Cardiac fibroblast (primary cell): ENCODE data around the gene BOLA1.

Source experiments
- DNase-seq, 2 donors: peaks; one replicate each; pipeline versions ENCODE4 v3.0.0 to v3.0.0-alpha.2; 2010; ENCODE audit warnings: low read depth in 2 of 2
- H3K4me3 ChIP-seq, 2 donors: replicated peaks in 1 of 2; 1 replicate in 1 of 2; 2 replicates in 1 of 2; pipeline ENCODE4 v1.5.1; 2011; ENCODE audit warnings: low read depth in 2 of 2, low read length in 2 of 2, mild to moderate bottlenecking in 2 of 2, moderate library complexity in 1 of 2
- TF ChIP-seq, protein P1 (sequence below): IDR thresholded peaks from one replicate; pipeline ENCODE4 v1.5.1; 2011; ENCODE audit warnings: low read depth, mild to moderate bottlenecking, low read length, inconsistent platforms

The BOLA1 gene

DNA sequence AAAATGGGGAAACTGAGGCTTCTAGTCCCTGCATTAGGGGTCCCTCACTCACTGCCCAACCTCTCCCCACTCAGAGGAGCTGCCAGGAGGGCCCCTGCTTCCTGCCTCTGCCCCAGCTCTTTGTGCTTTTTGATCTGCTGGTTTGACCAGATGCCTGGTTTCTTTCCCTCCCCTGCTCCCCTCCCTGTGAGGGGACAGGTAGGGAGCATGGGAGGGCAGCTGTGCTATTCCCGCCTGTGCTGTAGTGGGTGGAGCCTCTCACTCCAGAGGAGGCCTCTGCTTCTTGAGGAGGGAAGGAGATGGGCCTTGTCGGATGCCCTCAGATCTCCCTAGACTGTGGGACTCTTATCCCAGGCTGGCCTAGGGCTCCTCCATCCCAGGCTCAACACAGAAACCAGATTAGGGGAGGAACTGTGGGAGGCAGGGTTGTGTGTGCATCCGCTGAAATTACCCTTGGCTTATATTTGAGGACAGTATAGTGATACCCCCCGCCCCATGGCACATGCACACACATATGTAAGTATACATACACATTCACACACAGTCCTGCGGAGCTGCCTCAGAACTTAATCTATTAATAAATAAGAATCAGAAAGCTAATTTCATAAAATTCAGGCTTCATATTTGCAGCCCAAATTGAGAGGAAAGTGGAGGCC is 4.6 kb downstream of the BOLA1 start:
- no peak for DNase-seq
- H3K4me3 ChIP-seq, result no peak overlapping the region
- TF ChIP-seq, protein P1, sequence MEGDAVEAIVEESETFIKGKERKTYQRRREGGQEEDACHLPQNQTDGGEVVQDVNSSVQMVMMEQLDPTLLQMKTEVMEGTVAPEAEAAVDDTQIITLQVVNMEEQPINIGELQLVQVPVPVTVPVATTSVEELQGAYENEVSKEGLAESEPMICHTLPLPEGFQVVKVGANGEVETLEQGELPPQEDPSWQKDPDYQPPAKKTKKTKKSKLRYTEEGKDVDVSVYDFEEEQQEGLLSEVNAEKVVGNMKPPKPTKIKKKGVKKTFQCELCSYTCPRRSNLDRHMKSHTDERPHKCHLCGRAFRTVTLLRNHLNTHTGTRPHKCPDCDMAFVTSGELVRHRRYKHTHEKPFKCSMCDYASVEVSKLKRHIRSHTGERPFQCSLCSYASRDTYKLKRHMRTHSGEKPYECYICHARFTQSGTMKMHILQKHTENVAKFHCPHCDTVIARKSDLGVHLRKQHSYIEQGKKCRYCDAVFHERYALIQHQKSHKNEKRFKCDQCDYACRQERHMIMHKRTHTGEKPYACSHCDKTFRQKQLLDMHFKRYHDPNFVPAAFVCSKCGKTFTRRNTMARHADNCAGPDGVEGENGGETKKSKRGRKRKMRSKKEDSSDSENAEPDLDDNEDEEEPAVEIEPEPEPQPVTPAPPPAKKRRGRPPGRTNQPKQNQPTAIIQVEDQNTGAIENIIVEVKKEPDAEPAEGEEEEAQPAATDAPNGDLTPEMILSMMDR, result no peak

DNA sequence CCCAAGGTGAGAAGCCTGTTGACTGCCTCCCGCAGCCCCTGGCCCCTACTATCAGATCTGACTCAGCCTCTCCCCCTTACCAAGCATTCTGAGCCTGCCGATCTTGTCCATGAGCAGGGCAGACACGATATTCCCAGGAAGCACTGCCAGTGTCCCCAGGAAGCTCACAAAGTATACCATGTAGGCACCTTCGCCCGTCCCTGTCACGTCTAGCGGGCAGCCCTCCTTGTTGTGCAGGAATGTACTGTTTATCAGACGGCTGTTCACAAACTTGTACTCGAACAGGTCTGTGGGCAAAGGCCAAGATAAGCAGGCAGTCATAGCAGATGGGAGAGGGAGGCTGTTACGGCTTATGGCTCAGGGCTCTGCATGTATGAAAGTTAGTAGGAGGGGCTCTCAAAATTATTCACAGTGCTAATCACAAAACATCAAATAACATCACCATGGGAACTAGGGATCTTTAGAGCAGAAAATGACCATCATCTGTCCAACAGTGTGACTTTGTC is 7.3 kb downstream of the BOLA1 start:
- no peak overlapping the region for H3K4me3 ChIP-seq
- DNase-seq, result no peak
- TF ChIP-seq, protein P1, result no peak

DNA sequence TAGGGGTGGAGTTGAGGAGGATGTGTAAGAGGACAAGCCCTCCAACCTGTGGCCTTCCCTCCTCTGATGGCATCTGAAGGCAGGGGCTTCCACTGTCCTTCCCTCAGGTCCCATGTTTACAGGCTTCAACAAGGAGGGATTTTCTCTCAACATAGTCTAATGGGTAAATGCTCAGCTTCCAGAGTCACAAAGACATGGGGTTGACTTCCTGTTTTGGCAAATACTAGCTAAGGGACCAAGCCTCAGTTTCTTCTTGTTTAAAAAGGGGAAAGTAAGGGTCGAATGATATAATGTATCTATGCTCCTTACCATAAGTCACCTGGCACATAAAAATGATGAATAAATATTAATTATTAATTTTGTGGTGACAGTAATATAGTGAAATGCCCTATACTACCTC is 15.2 kb downstream of the BOLA1 start:
- TF ChIP-seq, protein P1, result no peak
- no peak for DNase-seq
- no peak overlapping the region for H3K4me3 ChIP-seq

DNA sequence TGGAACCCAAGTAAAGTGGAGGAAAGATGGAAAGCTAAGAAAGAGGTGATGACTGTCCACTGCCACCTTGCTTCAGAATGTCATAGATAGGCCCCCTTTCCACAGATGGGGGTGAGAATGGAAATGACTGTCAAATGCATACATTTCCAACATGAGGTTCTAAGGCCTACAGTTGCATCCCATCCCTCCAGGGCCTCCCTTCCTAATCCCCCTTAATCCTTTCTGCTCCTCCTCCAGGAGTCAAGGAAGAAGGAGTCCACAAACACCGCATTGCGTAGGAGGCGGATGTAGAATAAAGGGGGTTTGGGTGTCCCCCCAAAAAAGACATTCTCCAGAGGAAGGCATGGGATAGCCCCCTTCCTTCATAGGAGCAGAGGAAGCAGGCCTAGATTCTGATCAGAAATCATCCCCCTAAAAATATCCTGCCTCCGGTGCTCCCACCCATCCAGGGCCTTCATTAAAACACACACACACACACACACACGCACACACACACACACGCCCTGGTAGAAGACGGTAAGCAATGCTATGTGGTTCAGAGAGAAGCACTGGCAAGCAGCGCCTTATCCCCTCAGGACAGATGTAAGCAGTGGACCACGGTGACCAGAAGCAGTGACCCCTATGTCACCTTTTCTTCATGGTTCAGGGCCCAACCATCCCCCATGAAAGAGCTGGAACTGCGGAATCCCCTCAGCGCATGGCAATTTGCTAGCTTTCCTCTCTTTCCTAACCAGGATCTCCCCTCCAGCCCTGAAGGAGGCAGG is 16.2 kb downstream of the BOLA1 start:
- DNase-seq, result no peak

DNA sequence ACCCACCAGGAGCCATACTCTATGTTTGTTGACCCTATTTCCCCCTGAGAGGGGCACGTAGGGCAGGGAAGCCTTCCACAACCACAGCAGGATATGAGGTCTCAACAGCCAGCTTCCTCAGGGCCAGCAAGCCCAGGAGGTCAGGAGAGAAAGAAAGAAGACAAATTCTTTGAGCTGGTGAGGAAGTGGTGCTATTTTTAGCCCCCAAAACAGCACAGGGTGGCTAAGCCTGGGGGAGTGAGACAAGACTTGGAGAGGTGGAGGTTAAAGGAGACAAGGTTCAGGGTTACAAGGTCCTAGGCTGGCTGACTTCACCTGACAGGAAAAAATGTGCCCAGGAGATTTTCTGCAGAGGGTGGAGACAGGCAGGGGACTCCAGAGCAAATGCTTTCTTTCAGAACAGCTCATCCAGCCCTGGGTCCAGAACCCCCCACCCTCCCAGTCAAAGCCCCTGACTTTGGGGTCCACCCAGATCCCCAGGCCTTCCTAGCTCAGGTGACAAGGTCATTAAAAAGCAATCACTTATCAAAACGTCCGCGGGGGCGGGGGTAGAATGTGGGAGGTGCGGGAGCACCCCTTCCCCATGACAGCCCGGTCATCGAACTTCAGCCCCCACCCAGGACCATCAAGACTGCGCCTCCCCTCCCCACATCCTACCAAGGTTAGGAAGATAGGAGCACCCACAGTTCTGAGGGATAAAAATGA is 17.0 kb downstream of the BOLA1 start:
- TF ChIP-seq, protein P1, result no peak
- H3K4me3 ChIP-seq, result peak overlapping the region; percentile 66 to 68
- DNase-seq, result no peak

More for the DNA sequence above, 16.2 kb downstream of the BOLA1 start:
- TF ChIP-seq, protein P1, result no peak
- H3K4me3 ChIP-seq, result no peak overlapping the region

DNA sequence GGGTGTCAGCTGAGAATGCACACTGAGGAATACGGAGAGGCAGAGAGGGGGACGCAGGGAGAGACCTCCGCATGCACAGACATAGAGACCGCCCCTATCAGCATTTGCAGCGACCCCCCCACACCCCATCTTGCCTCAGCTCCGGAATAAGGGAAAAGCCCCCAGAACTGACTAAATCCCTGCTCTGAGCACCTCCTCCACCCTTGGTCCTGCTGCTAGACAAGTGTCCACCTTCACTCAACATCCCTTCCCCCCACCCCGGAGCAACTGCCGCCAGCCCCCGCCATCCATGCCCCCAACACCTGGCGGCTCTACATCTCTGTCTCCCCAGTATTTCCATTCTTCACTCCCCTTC is 17.5 kb downstream of the BOLA1 start:
- no peak for DNase-seq
- H3K4me3 ChIP-seq, result peak overlapping the region; percentile 66 to 68
- TF ChIP-seq, protein P1, result no peak
